NCI-H82 (cell line): ENCODE measurements around the gene TMED7.
"Not testable (repeated sequence)": the region's sequence is repeated elsewhere in the genome, so short reads cannot be mapped to it uniquely, and the experiment has no call there.

Experiments used
- DNase-seq: peaks from one replicate; lab custom pipeline; 2025; lab: John Stamatoyannopoulos, UW

TMED7 gene

DNA sequence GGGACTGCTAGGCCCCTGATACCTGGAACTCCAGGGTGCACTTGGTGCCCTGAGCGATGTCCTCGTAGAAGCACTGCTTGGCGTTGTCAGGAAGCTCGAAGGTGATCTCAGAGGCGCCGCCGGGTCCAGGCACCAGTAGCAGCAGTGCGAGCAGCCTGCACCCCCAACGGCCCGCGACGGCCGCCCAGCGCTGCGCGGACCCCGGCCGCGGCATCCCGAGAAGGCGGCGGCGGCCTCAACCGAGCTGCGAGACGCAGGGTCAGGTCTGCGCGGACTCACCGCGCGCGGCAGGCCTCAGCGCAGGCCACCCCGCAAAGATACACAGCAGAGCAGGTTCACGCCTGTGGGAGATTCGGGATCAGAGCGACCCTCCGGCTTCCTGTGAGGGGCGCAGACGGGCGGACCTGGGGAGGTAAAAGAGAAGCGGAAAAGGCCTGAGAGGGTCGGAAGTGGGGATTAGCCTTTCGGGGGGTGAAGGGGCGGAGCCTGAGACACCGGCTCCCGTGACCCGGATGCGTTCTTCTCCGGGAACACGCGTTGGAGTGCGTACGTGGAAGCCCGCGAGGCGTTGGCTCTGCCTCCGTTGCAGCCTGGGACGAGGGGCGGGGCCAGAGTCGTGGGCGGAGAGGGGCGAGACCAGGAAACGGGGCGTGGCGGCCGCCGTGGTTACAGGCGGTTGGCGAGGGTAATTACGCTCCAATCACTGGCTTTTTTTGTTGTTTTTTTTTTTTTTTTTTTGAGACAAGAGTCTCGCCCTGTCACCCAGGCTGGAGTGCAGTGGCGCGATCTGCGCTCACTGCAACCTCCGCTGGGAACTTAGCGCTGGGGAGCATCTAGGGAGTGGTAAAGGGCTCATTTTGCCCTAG lies at the start of gene TMED7:
Gene TMED7 (minus strand): TSS at position 458 of the 866 bp plus-strand sequence. CDS start 244 bp downstream, at position 214.
- DNase-seq, result peak; percentile 98

DNA sequence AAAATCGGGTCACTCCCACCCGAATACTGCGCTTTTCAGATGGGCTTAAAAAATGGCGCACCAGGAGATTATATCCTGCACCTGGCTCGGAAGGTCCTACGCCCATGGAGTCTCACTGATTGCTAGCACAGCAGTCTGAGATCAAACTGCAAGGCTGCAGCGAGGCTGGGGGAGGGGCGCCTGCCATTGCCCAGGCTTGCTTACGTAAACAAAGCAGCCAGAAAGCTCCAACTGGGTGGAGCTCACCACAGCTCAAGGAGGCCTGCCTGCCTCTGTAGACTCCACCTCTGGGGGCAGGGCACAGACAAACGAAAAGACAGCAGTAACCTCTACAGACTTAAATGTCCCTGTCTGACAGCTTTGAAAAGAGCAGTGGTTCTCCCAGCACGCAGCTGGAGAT lies 48.9 kb upstream of the TMED7 start:
- not testable (repeated sequence) for DNase-seq

- DNase-seq, result no peak
These were observed 47.8 kb upstream of the TMED7 start for GRCh38 chr5:115673596-115673995.

DNA sequence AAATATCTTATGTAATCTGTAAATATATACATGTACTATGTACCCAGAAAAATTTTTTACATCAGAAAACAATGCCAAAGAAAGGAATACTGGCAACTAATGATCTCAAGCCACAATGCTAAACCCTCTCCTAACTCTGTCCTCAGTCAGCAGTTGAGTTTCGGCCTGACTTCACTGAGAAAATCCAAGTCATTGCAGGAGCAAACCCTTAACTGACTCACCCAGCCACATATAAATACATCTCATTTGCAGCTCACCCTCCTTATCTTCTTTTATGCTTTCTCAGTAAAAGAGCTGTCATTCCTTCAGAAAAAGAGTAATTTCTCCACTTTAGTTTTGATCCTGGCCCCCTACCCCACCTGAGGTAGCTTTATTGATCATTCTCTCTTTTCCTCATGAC lies 46.1 kb upstream of the TMED7 start:
- no peak for DNase-seq

- DNase-seq, result no peak
These were observed 40.2 kb upstream of the TMED7 start for GRCh38 chr5:115666023-115666422.

- no peak for DNase-seq
These were observed 35.7 kb upstream of the TMED7 start for GRCh38 chr5:115661563-115661962.

DNA sequence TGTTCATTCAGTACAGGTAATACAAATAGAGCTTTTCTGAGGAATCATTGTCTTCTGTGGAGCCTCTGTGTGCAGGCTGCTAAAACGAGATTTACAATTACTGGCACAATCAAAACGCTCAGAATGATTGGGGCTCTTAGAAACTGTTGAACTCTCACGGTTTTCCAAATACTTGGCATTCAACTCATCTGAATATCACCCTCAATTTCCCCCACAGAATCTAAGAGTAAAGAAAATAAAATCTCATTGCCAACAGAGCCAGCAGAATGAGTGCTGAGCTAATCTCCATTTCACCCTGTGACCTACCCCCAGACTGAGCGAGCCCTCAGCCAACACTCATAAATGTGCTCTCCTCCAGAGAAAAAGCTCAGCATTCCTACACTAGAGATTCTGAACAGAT lies 35.3 kb upstream of the TMED7 start:
- DNase-seq, result no peak

GRCh38 chr5:115657881-115658233 lies 32.0 kb upstream of the TMED7 start:
- no peak for DNase-seq

DNA sequence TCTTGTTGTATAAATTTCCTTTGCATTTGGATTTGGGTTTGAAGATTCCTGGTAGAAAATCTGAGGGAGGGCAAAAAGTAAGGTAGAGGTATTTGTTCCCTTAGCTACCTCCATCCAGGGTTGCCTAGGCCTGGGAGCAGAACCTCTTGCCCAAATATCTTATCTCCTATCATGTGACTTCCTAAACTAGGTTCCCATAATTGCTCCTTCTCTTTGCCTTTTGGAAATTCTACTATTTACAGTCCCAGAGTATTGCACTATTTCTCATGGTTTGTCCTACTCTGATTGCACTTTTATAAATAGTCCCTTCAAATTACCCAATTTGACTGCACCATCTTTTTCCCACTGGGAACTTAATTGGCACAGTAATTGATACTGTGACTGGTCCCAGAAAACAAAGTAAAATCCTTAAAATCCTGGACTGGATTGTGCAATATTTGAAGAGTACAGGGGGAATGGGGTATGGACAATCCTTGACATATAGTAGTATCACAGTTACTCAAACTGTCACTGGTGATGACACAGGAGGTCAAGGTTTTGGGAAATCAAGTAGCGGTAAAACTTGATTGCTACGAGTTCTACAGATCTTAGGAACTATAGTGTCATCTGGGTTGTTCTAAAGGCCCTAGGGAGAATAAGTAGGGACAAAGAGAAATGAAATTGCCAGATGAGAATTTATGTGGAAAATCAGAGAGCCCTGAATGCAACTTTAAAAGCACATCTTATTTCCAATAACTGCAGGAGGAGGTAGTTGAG lies 31.5 kb upstream of the TMED7 start:
- no peak for DNase-seq

GRCh38 chr5:115656404-115656803 lies 30.6 kb upstream of the TMED7 start:
- no peak for DNase-seq

GRCh38 chr5:115655994-115656393 lies 30.2 kb upstream of the TMED7 start:
- no peak for DNase-seq

DNA sequence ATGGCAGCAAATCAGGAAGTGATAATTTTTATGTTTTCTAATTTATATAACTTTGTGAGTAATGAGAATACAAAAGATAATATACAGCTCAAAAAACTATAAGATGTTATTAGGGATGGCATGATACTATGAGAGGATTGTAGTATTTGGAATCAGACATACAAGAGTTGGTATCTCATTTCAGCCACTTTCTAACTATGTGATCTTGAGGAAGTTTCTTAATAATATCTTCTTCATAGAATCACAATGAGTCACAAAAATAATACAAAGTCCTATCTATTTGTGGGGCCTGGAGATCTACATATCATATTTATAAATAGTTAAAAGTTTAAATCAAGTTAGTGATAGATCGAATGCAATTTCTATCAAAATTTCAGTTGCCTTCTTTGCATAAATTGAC lies 23.7 kb upstream of the TMED7 start:
- DNase-seq, result no peak

- no peak for DNase-seq
These were observed 22.2 kb upstream of the TMED7 start for GRCh38 chr5:115648056-115648455.

- DNase-seq, result not testable (repeated sequence)
These were observed 19.6 kb upstream of the TMED7 start for GRCh38 chr5:115645386-115645785.

DNA sequence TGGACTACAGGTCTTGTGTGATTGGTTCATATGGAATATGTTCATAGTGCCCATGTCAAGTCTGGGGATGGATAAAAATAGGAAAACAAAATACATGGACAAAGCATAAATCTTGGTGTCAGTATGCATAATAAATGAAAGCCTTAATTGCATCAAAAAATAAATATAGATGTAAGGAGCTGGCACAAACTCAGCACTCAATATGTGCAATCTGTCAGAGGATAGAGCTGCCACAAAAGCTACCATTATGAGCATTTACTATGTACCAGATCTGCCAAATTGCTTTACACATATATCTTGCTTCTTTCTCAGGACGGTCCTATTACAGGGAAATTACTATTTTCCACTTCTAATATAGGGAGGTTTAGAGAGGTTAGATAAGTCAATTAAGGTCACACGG lies 18.2 kb upstream of the TMED7 start:
- no peak for DNase-seq

GRCh38 chr5:115641948-115642347 lies 16.1 kb upstream of the TMED7 start:
- no peak for DNase-seq

DNA sequence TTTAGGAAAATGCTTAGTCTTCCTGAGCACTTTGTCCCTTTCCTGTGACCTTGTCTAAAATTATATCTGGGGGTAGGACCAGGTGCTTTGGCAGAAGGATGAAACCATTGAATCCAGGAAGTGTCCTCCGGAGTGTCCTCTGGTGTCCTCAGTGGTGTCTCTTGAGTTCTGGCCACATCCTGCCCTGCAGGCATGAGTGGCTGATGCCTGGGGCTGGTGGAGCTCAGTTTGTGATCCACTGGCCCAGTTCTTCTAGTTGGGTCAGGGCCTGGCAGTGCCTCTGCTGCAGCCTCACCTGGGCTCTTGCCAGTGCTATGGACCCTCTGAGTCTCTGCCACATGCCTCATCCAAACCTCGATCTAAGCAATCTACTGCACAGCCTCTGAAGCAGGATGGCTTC lies 14.4 kb upstream of the TMED7 start:
- DNase-seq, result no peak

GRCh38 chr5:115639377-115639776 lies 13.5 kb upstream of the TMED7 start:
- no peak for DNase-seq

GRCh38 chr5:115637507-115637906 lies 11.7 kb upstream of the TMED7 start:
- DNase-seq, result no peak

DNA sequence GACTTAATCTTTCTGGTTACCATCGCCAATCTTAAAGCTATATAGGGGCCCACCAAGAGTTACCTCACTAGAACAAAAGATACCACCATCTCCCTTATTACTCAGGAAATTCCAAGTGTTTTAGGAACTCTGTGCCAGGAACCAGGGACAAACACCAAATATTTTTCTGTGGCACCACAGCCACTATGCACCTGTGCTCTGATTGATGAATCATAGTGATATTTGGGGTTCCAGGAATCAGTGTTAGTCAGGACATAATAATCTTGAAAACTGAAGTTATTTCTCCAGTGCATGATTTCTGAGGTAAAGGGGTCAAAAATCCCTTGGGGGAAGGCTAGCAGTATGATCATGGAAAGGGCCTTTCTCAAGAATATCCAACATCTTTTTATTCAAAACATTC lies 10.2 kb upstream of the TMED7 start:
- no peak for DNase-seq

DNA sequence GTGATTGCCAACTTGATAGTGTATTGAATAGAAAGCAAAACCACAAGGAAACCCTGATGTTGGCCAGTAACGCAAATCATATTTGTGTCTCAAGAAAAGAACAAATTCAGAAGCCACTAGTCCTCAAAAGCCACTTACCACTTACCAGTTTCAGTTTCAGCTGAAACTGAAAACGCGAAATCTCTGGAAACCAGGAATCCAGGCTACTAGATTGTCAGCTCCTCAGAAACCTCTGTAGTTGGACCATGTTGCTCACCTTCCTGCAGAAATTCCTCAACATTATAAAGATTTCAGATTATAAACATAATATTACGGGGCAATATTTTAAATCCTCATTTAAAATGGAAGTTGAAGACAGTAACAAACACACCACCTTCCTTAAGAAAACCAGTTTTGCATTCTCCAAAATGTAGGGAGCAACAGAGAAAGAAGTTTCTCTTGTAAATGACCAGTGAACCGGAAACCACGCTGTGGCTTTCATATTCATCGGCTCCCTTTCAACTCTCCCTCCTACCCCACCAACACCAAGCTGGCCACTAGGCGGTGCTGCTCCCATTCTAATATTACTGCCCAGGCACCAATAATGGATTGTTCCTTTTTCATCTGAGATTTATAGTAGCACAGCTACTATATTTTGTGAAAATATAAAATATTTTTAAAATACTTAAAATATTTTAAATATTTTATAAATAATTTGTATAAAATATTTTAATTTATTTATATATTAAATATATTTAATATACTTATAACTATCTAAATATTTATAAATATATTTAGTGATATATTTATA lies 8.7 kb upstream of the TMED7 start:
- DNase-seq, result peak; percentile 89

DNA sequence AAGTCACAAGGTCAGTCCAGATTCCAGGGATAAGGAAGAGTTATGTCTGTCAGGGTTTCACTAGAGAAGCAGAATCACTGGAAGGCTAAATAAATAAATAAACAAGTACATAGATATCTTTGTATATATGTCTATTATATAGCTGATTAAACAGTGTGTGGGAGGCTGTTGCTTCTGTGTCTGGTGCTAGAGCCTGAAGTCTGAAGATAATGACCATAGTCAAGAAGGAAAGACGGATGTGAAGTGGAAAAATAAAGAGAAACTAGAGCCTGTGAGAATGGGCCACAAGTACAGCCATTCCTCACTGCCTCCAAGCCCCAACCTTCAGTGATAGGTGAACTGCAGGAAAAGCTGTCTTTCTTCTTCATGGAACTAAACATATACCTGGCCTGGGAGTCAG lies 4.1 kb upstream of the TMED7 start:
- no peak for DNase-seq
